Stimulated activated CD8-positive, alpha-beta memory T cell treated with anti-CD3 and anti-CD28 coated beads, Interleukin-15, amount 100 ng/mL, for 24 hours (primary cell): Measurements from ENCODE around the gene SYT17.

ENCODE experiments used
- DNase-seq: peaks from one replicate; pipeline ENCODE4 v3.0.0-alpha.2; 2020; ENCODE audit warnings: low read depth

The SYT17 gene

GRCh38 chr16:19219836-19220235 lies 51.8 kb downstream of the SYT17 start:
- DNase-seq: no peak

- DNase-seq: peak; percentile 3
Measured at GRCh38 chr16:19223235-19224170, 55.5 kb downstream of the SYT17 start.

DNA sequence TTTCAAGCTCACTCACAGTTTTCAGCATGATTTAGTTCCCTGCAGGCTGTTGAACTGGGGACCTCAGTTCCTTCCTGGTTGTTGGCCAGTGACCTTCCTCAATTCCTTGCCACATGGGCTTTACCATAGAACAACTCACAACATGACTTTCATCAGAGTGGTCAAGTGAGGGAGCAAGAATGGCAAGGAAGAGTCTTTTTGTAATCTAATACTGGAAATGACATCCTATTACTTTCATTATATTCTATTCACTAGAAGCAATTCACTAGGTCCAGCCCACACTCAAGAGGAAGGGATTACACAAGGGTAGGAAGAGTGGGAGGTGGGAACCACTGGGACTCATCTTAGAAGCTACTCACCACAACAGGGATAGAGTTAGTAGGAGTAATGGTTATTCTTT lies 57.6 kb downstream of the SYT17 start:
- no peak for DNase-seq

GRCh38 chr16:19227643-19228042 lies 59.6 kb downstream of the SYT17 start:
- DNase-seq: no peak

DNA sequence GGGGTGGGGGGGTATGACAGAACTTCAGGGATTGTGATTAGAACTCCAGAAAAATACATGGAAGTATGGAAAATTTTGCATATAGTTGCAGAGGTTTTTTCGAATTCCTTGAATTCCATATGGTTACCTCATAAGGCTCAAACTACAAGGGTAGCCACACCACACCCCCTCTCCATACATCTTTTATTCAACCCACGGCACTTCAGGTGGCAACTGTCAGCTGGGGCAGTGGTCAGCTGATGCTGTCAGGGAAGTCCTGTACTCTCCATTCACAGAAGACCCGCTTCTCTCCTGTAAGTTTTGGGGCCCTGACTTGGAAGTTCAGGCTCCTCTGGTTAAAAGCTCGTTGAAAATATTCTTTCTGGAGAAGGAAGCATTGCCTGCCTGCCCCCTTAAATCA lies 60.0 kb downstream of the SYT17 start:
- no peak for DNase-seq

DNA sequence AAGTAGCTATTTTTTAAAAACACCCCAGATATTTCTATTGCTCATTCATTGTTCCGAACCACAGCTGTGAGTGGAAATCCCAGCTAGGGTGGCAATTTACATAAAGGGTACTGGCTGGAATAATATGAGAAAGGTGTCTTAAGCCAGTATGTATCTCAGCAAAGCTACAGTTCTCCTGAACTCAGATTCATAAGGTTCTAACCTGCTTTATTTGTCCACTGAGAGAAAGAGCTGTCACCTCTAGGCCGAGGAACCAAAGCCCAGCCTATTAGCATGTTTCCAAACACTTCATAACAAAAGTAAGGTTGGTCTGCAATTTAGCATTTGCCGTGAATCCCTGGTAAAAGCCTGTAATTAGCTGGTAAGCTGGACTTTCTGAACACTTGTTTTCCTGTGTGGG lies 60.5 kb downstream of the SYT17 start:
- no peak for DNase-seq

DNA sequence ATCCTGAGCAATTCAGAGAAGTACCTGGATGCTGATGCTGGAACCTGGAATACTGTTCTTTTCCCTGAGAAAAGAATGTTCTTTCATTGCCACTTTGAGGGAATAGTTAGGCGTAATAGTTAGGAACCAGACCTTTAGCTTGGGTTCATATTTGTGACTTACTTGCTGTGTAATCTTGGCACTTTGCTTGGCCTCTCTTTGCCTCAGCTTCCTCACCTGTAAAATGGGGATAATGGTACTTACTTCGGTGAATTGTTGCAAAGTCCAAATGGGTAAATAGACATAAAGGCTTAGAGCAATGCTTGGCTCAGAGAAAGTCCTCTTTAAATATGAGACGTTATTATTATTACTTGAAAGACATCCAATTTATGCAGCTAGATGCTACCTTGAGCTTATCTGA lies 62.5 kb downstream of the SYT17 start:
- no peak for DNase-seq

- no peak for DNase-seq
Measured at GRCh38 chr16:19231881-19232280, 63.8 kb downstream of the SYT17 start.

DNA sequence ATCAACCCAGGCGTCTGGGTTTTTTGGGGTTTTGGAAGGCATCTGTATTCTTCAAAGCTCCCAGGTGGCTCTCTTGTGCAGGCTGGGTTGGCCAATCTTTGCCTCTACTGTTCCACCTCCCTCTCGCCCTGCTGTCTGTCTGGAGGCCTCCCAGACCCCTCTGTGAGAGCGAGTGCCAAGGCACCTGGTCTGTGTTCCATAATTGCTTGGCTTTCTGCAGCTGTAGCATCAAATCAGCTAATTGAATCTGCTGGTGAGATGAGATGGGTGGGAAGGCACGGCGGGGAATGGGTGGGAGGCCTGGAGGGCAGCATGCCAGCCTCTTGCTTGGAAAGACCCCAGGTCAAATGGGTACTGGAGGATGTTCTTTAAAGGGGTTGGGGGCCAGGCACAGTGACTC lies 64.9 kb downstream of the SYT17 start:
- no peak for DNase-seq

DNA sequence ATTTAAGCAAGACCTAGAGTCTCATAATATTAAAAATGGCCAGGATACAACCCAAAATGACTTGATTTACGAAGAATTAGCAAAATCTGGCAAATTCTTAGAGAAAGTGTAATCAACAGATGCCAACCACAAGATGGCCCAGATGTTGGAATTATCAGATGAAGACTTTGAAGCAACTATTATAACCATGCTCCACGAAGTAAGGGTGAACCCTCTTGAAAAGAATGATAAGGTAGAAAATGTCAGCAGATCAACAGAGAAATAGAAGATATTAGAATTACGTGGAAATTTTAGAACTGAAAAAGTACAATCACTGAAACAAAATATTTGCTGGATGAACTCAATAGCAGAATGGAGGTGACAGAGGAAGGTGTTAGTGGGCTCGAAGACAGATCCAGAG lies 67.4 kb downstream of the SYT17 start:
- no peak for DNase-seq

GRCh38 chr16:19235886-19236285 lies 67.8 kb downstream of the SYT17 start:
- DNase-seq: no peak

DNA sequence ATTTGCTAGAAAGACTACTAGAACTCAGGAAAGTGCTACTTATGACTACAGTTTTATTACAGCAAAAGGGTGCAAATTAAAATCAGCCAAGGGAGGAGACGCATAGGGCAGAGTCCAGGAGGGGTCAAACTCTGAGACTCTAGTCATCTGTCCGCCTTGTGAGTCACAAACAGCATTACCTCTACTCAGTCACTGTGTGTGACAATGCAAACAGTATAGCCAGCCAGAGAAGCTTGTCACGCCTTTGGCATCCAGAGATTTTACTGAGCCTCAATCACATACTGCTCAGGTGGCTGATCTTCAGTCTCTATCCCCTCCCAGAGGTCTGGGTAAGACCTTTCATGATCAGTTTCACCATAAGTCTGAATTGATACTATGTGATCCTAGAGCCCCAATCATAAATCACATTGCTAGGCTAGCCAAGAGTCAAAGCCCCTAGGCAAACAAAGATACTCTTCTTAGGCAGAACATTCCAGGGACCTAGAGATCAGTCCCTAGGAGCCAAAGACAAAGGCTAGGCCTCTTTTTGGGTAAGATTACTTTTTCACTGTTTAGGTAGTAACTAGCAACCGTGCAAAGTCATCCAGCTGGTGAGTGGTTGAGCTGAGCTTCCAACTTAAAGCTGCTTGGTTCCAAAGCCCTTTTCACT lies 68.6 kb downstream of the SYT17 start:
- no peak for DNase-seq

- DNase-seq: no peak
Measured at GRCh38 chr16:19238406-19238805, 70.4 kb downstream of the SYT17 start.

DNA sequence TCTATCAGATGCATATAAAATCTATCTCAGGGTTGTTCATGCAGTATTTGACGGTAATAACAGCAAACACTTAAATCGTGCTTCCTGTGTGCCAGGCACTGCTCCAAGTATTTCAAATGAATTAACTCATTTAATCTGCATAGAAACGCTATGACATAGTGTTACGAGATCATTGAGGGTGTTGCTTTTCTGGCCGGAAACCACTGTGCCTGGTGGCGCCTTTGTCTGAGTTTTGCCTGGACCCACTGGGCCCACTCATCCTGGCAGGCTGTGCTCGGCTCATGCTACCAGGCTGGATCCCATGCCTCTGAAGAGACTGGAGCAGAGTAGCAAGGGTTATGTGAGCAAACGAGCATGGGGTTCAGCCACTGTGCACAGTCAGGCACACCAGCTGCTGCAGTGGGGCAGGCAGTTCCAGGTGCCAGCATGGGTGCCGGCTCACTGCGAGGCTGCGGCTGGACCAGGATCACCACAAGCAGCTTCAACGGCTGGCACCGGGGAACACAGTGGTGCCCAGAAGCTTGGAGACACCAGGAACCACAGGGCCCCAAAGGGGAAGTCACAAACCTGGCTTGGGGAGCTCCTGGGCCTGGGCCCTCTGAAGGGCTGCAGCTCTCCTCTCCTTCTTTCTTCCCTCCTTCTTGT lies 71.6 kb downstream of the SYT17 start:
- no peak for DNase-seq

- no peak for DNase-seq
Measured at GRCh38 chr16:19240494-19240893, 72.5 kb downstream of the SYT17 start.

DNA sequence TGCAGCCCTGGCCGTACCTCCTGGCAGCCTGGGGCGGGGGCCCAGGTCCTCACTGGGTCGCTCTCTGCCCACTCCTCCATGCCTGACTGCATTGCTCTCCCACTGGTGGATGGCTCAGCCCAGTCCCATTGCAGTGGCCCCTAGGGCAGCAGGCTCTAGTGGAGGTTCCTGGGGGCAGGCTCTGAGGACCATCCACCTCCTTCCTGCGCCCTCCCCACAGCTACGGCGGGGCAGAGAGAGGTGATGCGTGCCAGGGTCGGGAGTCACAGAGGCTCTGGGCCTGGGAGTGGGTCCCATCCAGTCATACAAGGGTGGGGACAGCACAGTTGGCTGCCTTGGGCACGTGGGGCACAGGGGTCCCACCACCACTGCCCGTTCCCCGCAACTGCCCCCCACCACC lies 73.5 kb downstream of the SYT17 start:
- DNase-seq: no peak

GRCh38 chr16:19242186-19242585 lies 74.1 kb downstream of the SYT17 start:
- DNase-seq: no peak

DNA sequence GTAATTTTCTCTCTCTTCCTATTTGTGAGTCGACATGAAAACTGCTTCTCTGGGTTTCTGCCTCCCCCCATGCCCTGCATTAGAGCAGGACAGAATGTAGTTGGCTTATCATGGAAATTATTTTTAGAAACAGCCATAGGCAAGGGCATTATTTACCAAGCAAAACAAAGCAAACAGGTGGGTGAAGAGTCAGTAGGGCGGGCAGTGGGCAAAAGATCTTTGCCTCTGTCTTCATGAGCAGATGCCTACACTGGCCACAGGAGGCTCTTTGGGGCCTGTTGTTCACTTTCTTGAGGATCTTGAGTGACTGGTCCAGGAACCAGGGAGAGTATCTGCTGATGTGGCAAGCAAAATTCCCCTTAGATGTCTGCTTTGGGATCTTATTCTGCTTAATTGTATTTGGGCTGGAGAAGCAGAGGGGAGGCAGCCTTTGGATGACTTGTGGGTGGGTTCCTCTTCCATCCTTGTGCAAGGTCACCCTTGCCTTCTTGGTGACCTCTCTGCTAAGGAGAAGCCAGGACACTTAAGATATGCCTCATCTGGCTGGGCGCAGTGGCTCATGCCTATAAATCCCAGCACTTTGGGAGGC lies 75.0 kb downstream of the SYT17 start:
- no peak for DNase-seq

DNA sequence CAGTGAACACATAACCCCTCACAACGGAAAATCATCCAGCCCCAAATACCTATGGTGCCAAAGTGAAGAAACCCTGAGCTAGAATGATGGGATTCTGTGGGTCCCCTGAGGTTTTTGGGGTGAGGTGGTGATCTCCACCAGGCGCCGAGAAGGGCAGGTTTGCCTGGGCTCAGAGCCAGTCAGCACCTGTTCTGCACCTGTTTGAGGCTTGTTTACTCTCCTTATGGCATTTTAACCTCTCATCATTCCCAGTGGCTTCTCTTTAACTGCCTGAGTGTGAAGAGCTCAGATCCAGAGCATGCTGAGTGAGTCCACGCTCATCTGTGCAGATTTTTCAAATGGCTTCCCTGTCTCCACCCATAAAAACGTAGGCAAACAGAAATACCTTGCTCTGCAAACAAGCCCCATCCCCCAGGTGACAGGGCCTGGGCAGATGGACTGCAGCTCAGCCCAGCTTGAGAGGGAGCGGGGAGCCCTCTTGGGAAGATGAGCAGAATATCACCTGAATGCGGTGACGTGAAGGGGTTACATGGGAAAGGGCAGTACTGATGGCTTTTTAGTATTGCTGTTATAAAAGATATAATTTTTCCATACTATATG lies 77.4 kb downstream of the SYT17 start:
- no peak for DNase-seq

- no peak for DNase-seq
Measured at GRCh38 chr16:19252904-19253303, 84.9 kb downstream of the SYT17 start.

GRCh38 chr16:19254611-19255010 lies 86.6 kb downstream of the SYT17 start:
- DNase-seq: no peak

DNA sequence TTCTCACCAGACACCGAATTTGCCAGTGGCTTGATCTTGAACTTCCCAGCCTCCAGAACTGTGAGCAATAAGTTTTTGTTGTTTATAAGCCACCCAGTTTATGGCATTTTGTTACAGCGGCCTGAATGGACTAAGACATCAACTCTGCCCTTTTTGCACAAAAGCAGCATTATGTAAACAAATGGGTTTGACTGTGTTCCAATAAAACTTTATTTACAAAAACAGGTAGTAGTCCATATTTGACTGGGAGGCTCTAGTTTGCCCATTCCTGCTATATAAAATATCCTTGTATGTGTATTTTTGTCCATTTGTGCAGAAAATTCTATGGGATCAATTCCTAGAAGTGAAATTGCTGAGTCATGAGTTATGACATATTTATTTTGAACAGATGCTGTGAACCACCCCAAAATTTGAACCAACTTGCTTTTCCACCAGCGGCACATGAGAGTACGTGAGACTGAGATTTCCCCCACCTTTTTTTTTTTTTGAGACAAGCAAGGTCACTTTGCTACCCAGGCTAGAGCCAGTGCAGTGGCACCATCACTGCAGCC lies 96.2 kb downstream of the SYT17 start:
- no peak for DNase-seq
